ENCODE data around the gene EBF3. TPM values are rescaled to one million over a fixed set of nuclear protein-coding genes. Genes with fewer than 3 reads are reported as not detected.

EBF3 gene
- total RNA-seq, 2 experiments from 2014 or later, result not detected

GRCh38 chr10:129954492-129955315 lies 9.4 kb downstream of the EBF3 start:
- intact Hi-C loops (cut with micrococcal nuclease), result no loop called here
- CTCF ChIA-PET, result interaction anchor here (0.6 kb wide), 1 partner anchor 17 kb away, joined by 3 read pairs; no protein-coding TSS in a partner anchor
- Mint-ChIP-seq H3K4me1 (ENCODE audit: low read depth) (peaks cover 5% of the 10 kb centered on the region), H3K36me3 (ENCODE audit: low read depth) (no peaks in the 10 kb centered on the region), H3K4me3 (no peak overlapping the region), H3K27ac (no peak overlapping the region), H3K9me3 (no peaks in the 10 kb centered on the region), H3K27me3 (ENCODE audit: low read depth) (peaks cover 46% of the 10 kb centered on the region)
- DNase-seq, result no peak

GRCh38 chr10:129953119-129954051 lies 10.7 kb downstream of the EBF3 start:
- CTCF ChIA-PET, result no interaction called here
- Mint-ChIP-seq H3K36me3 (ENCODE audit: low read depth) (no peaks in the 10 kb centered on the region), H3K27ac (no peak overlapping the region), H3K4me1 (ENCODE audit: low read depth) (peaks cover 3% of the 10 kb centered on the region), H3K9me3 (no peaks in the 10 kb centered on the region), H3K4me3 (no peak overlapping the region), H3K27me3 (ENCODE audit: low read depth) (peaks cover 43% of the 10 kb centered on the region)
- no peak for DNase-seq
- intact Hi-C loops (cut with micrococcal nuclease), result no loop called here

GRCh38 chr10:129952378-129953118 lies 11.5 kb downstream of the EBF3 start:
- H3K36me3 Mint-ChIP-seq (ENCODE audit: low read depth), result no peaks in the 10 kb centered on the region
- peaks cover 39% of the 10 kb centered on the region for H3K27me3 Mint-ChIP-seq (ENCODE audit: low read depth)
- H3K9me3 Mint-ChIP-seq, result no peaks in the 10 kb centered on the region
- CTCF ChIA-PET, result interaction anchor here (0.9 kb wide), 1 partner anchor 921 kb away, joined by 3 read pairs; no protein-coding TSS in a partner anchor
- intact Hi-C loops (cut with micrococcal nuclease), result no loop called here
- no peak for DNase-seq
- no peaks in the 10 kb centered on the region for H3K4me1 Mint-ChIP-seq (ENCODE audit: low read depth)
- H3K4me3 Mint-ChIP-seq, result no peak overlapping the region
- H3K27ac Mint-ChIP-seq, result no peak overlapping the region

GRCh38 chr10:129951970-129952265 lies 12.2 kb downstream of the EBF3 start:
- H3K9me3 Mint-ChIP-seq, result no peaks in the 10 kb centered on the region
- intact Hi-C loops (cut with micrococcal nuclease), result no loop called here
- H3K4me1 Mint-ChIP-seq (ENCODE audit: low read depth), result no peaks in the 10 kb centered on the region
- peaks cover 33% of the 10 kb centered on the region for H3K27me3 Mint-ChIP-seq (ENCODE audit: low read depth)
- H3K27ac Mint-ChIP-seq, result no peak overlapping the region
- CTCF ChIA-PET, result interaction anchor here (0.9 kb wide), 1 partner anchor 920 kb away, joined by 3 read pairs; no protein-coding TSS in a partner anchor
- no peak for DNase-seq
- no peak overlapping the region for H3K4me3 Mint-ChIP-seq
- H3K36me3 Mint-ChIP-seq (ENCODE audit: low read depth), result no peaks in the 10 kb centered on the region

- H3K9me3 Mint-ChIP-seq, result no peaks in the 10 kb centered on the region
- CTCF ChIA-PET, result no interaction called here
- intact Hi-C loops (cut with micrococcal nuclease), result no loop called here
- DNase-seq, result no peak
- no peak overlapping the region for H3K4me3 Mint-ChIP-seq
- H3K27ac Mint-ChIP-seq, result no peak overlapping the region
- peaks cover 29% of the 10 kb centered on the region for H3K27me3 Mint-ChIP-seq (ENCODE audit: low read depth)
- no peaks in the 10 kb centered on the region for H3K4me1 Mint-ChIP-seq (ENCODE audit: low read depth)
- no peaks in the 10 kb centered on the region for H3K36me3 Mint-ChIP-seq (ENCODE audit: low read depth)
Measured at GRCh38 chr10:129951101-129951969, 12.7 kb downstream of the EBF3 start.

- Mint-ChIP-seq H3K4me3 (no peak overlapping the region), H3K4me1 (ENCODE audit: low read depth) (no peaks in the 10 kb centered on the region), H3K27me3 (ENCODE audit: low read depth) (peaks cover 24% of the 10 kb centered on the region), H3K36me3 (ENCODE audit: low read depth) (no peaks in the 10 kb centered on the region), H3K9me3 (no peaks in the 10 kb centered on the region), H3K27ac (no peak overlapping the region)
- CTCF ChIA-PET, result no interaction called here
- DNase-seq, result no peak
- intact Hi-C loops (cut with micrococcal nuclease), result no loop called here
Measured at GRCh38 chr10:129950676-129951075, 13.4 kb downstream of the EBF3 start.

- intact Hi-C loops (cut with micrococcal nuclease), result no loop called here
- DNase-seq, result no peak
- Mint-ChIP-seq H3K9me3 (no peaks in the 10 kb centered on the region), H3K36me3 (ENCODE audit: low read depth) (no peaks in the 10 kb centered on the region), H3K4me3 (no peak overlapping the region), H3K27me3 (ENCODE audit: low read depth) (peaks cover 19% of the 10 kb centered on the region), H3K4me1 (ENCODE audit: low read depth) (no peaks in the 10 kb centered on the region), H3K27ac (no peak overlapping the region)
- CTCF ChIA-PET, result no interaction called here
Measured at GRCh38 chr10:129949891-129950291, 14.2 kb downstream of the EBF3 start.

GRCh38 chr10:129949411-129949810 lies 14.7 kb downstream of the EBF3 start:
- no peak overlapping the region for H3K27ac Mint-ChIP-seq
- H3K9me3 Mint-ChIP-seq, result no peaks in the 10 kb centered on the region
- no peaks in the 10 kb centered on the region for H3K4me1 Mint-ChIP-seq (ENCODE audit: low read depth)
- H3K36me3 Mint-ChIP-seq (ENCODE audit: low read depth), result no peaks in the 10 kb centered on the region
- no peak for DNase-seq
- intact Hi-C loops (cut with micrococcal nuclease), result no loop called here
- no peak overlapping the region for H3K4me3 Mint-ChIP-seq
- H3K27me3 Mint-ChIP-seq (ENCODE audit: low read depth), result peaks cover 15% of the 10 kb centered on the region
- CTCF ChIA-PET, result no interaction called here

- Mint-ChIP-seq H3K4me1 (ENCODE audit: low read depth) (no peaks in the 10 kb centered on the region), H3K9me3 (no peaks in the 10 kb centered on the region), H3K4me3 (no peak overlapping the region), H3K27me3 (ENCODE audit: low read depth) (peaks cover 7% of the 10 kb centered on the region), H3K36me3 (ENCODE audit: low read depth) (no peaks in the 10 kb centered on the region), H3K27ac (no peak overlapping the region)
- CTCF ChIA-PET, result no interaction called here
- intact Hi-C loops (cut with micrococcal nuclease), result no loop called here
- no peak for DNase-seq
Measured at GRCh38 chr10:129946859-129947258, 17.2 kb downstream of the EBF3 start.

GRCh38 chr10:129945941-129946760 lies 17.9 kb downstream of the EBF3 start:
- intact Hi-C loops (cut with micrococcal nuclease), result no loop called here
- CTCF ChIA-PET, result no interaction called here
- peaks cover 5% of the 10 kb centered on the region for H3K27me3 Mint-ChIP-seq (ENCODE audit: low read depth)
- H3K4me3 Mint-ChIP-seq, result no peak overlapping the region
- H3K9me3 Mint-ChIP-seq, result no peaks in the 10 kb centered on the region
- no peak for DNase-seq
- no peaks in the 10 kb centered on the region for H3K36me3 Mint-ChIP-seq (ENCODE audit: low read depth)
- H3K27ac Mint-ChIP-seq, result no peak overlapping the region
- H3K4me1 Mint-ChIP-seq (ENCODE audit: low read depth), result no peaks in the 10 kb centered on the region

GRCh38 chr10:129945526-129945925 lies 18.5 kb downstream of the EBF3 start:
- no peaks in the 10 kb centered on the region for H3K9me3 Mint-ChIP-seq
- peaks cover 5% of the 10 kb centered on the region for H3K27me3 Mint-ChIP-seq (ENCODE audit: low read depth)
- no peak overlapping the region for H3K4me3 Mint-ChIP-seq
- CTCF ChIA-PET, result no interaction called here
- intact Hi-C loops (cut with micrococcal nuclease), result no loop called here
- no peaks in the 10 kb centered on the region for H3K36me3 Mint-ChIP-seq (ENCODE audit: low read depth)
- H3K4me1 Mint-ChIP-seq (ENCODE audit: low read depth), result no peaks in the 10 kb centered on the region
- no peak for DNase-seq
- H3K27ac Mint-ChIP-seq, result no peak overlapping the region
